HepG2 (cell line): Measurements from ENCODE around the gene DNAJB11. TPM values are rescaled to one million over a fixed set of nuclear protein-coding genes. Genes with fewer than 3 reads are reported as not detected.

Source experiments
- ATF7 ChIP-seq, 2 experiments: fragments of 450-650 bp in 1 of 2; sonication (generic) in 1 of 2; formaldehyde crosslinking in 1 of 2; IDR thresholded peaks; 2 replicates each; pipeline versions ENCODE4 v1.4.0 to v1.6.1; 2016 to 2020; ENCODE audit warnings: antibody characterized with exemption in 1 of 2, mild to moderate bottlenecking in 1 of 2, missing genetic modification reagents in 1 of 2
- CCDC6 ChIP-seq: sonication (generic); formaldehyde crosslinking; IDR thresholded peaks from 2 replicates; pipeline ENCODE4 v1.8.1; 2022; ENCODE audit warnings: mild to moderate bottlenecking, missing genetic modification reagents, moderate library complexity
- CREM ChIP-seq, 2 experiments: sonication (generic) in 1 of 2; formaldehyde crosslinking in 1 of 2; IDR thresholded peaks; 2 replicates each; pipeline versions ENCODE4 v1.4.0 to v1.6.1; 2016 to 2020; ENCODE audit warnings: antibody characterized with exemption in 1 of 2, mild to moderate bottlenecking in 1 of 2, missing genetic modification reagents in 1 of 2
- ESRRA ChIP-seq: sonication (generic); formaldehyde crosslinking; IDR thresholded peaks from 2 replicates; pipeline ENCODE4 v1.5.1; 2020; ENCODE audit warnings: mild to moderate bottlenecking, low read depth, missing genetic modification reagents
- FOXP1 ChIP-seq, 2 experiments: fragments of 450-650 bp in 1 of 2; IDR thresholded peaks; 2 replicates each; pipeline ENCODE4 v1.6.1; 2017 to 2018; ENCODE audit warnings: antibody characterized with exemption in 1 of 2
- HCFC1 ChIP-seq: fragments of 150-350 bp; IDR thresholded peaks from 2 replicates; pipeline ENCODE4 v1.6.1; 2014; ENCODE audit warnings: low read depth, low read length
- HMGA1 ChIP-seq: sonication (generic); formaldehyde crosslinking; conservative IDR thresholded peaks from 2 replicates; pipeline ENCODE4 v1.4.0; 2020; ENCODE audit warnings: missing genetic modification reagents
- HNRNPLL ChIP-seq: fragments of 200-400 bp; formaldehyde crosslinking; IDR thresholded peaks from 2 replicates; pipeline ENCODE4 v1.6.1; 2017; ENCODE audit warnings: mild to moderate bottlenecking, low read depth, low read length; ENCODE audit not compliant: poor library complexity, severe bottlenecking
- JUN ChIP-seq: sonication (generic); formaldehyde crosslinking; IDR thresholded peaks from 2 replicates; pipeline ENCODE4 v1.4.0; 2020; ENCODE audit warnings: mild to moderate bottlenecking, missing genetic modification reagents
- NAIF1 ChIP-seq: sonication (generic); formaldehyde crosslinking; IDR thresholded peaks from 2 replicates; pipeline ENCODE4 v1.5.0; 2020; ENCODE audit warnings: mild to moderate bottlenecking, missing genetic modification reagents, borderline replicate concordance
- PHF21A ChIP-seq: sonication (generic); formaldehyde crosslinking; IDR thresholded peaks from 2 replicates; pipeline ENCODE4 v1.5.0; 2020; ENCODE audit warnings: mild to moderate bottlenecking, missing genetic modification reagents
- RFX1 ChIP-seq: fragments of 450-650 bp; IDR thresholded peaks from 2 replicates; pipeline ENCODE4 v1.6.1; 2017
- SIX1 ChIP-seq: sonication (generic); formaldehyde crosslinking; IDR thresholded peaks from 2 replicates; pipeline ENCODE4 v1.4.0; 2020; ENCODE audit warnings: missing genetic modification reagents, borderline replicate concordance
- SNAPC2 ChIP-seq: sonication (generic); formaldehyde crosslinking; IDR thresholded peaks from 2 replicates; pipeline ENCODE4 v1.8.1; 2022; ENCODE audit warnings: mild to moderate bottlenecking, missing genetic modification reagents
- STAG1 ChIP-seq: sonication (generic); formaldehyde crosslinking; IDR thresholded peaks from 2 replicates; pipeline ENCODE4 v1.4.0; 2020; ENCODE audit warnings: missing genetic modification reagents
- TP53 ChIP-seq: sonication (generic); formaldehyde crosslinking; conservative IDR thresholded peaks from 2 replicates; pipeline ENCODE4 v1.4.0; 2020; ENCODE audit warnings: missing genetic modification reagents
- ZBTB1 ChIP-seq: sonication (generic); formaldehyde crosslinking; IDR thresholded peaks from 2 replicates; pipeline ENCODE4 v1.4.0; 2020; ENCODE audit warnings: missing genetic modification reagents, borderline replicate concordance
- ZBTB20 ChIP-seq: sonication (generic); formaldehyde crosslinking; IDR thresholded peaks from 2 replicates; pipeline ENCODE4 v1.8.1; 2023; ENCODE audit warnings: missing genetic modification reagents, low read depth, mild to moderate bottlenecking, borderline replicate concordance
- ZFYVE20 ChIP-seq: sonication (generic); formaldehyde crosslinking; IDR thresholded peaks from 2 replicates; pipeline ENCODE4 v1.8.0; 2023; ENCODE audit warnings: low read depth, mild to moderate bottlenecking, moderate library complexity, missing genetic modification reagents, borderline replicate concordance
- ZNF12 ChIP-seq: sonication (generic); formaldehyde crosslinking; IDR thresholded peaks from 2 replicates; pipeline ENCODE4 v1.5.0; 2020; ENCODE audit warnings: missing genetic modification reagents
- ZNF17 ChIP-seq: sonication (generic); formaldehyde crosslinking; IDR thresholded peaks from 2 replicates; pipeline ENCODE4 v1.5.0; 2020; ENCODE audit warnings: mild to moderate bottlenecking, missing genetic modification reagents
- ZNF264 ChIP-seq: sonication (generic); formaldehyde crosslinking; IDR thresholded peaks from 2 replicates; pipeline ENCODE4 v1.4.0; 2020; ENCODE audit warnings: missing genetic modification reagents
- ZNF616 ChIP-seq: sonication (generic); formaldehyde crosslinking; IDR thresholded peaks from 2 replicates; pipeline ENCODE4 v1.5.0; 2020; ENCODE audit warnings: low read depth, mild to moderate bottlenecking, missing genetic modification reagents
- ZNF660 ChIP-seq: sonication (generic); formaldehyde crosslinking; IDR thresholded peaks from 2 replicates; pipeline ENCODE4 v1.5.1; 2020; ENCODE audit warnings: mild to moderate bottlenecking, low read depth, missing genetic modification reagents, borderline replicate concordance
- ZNF878 ChIP-seq: sonication (generic); formaldehyde crosslinking; IDR thresholded peaks from 2 replicates; pipeline ENCODE4 v1.8.1; 2023; ENCODE audit warnings: mild to moderate bottlenecking, missing genetic modification reagents, moderate library complexity
- ZSCAN29 ChIP-seq: sonication (generic); formaldehyde crosslinking; conservative IDR thresholded peaks from 2 replicates; pipeline ENCODE4 v1.4.0; 2020; ENCODE audit warnings: mild to moderate bottlenecking, missing genetic modification reagents
- polyA plus RNA-seq, 8 experiments: library from polyadenylated mRNA; depleted of rRNA in 3 of 8; stranded (reverse) in 7 of 8; unstranded in 1 of 8; fragments of >200 nt; fragmentation: Illumina TruSeq in 4 of 8; extraction: Trizol in 4 of 8; gene quantifications; 2 replicates each; pipeline versions ENCODE4 v1.2.1 to v1.2.3, GENCODE V29; 2011 to 2016; ENCODE audit warnings: low read depth in 4 of 8, missing spikeins in 1 of 8, mixed read lengths in 1 of 8; ENCODE audit not compliant: insufficient read depth in 1 of 8
- total RNA-seq, 5 experiments: library from RNA; depleted of rRNA; stranded (reverse); fragments of >200 nt; fragmentation: Illumina TruSeq; extraction: Trizol; gene quantifications; 2 replicates each; pipeline ENCODE4 v1.2.3, GENCODE V29; 2016; ENCODE audit warnings: low read depth in 1 of 5
- TF ChIP-seq, protein P1 (sequence below): sonication (generic); formaldehyde crosslinking; IDR thresholded peaks from 2 replicates; pipeline ENCODE4 v1.4.0; 2020; ENCODE audit warnings: missing genetic modification reagents
- TF ChIP-seq, protein P2 (sequence below): sonication (generic); formaldehyde crosslinking; IDR thresholded peaks from 2 replicates; pipeline ENCODE4 v1.8.1; 2023; ENCODE audit warnings: mild to moderate bottlenecking, moderate library complexity, missing genetic modification reagents
- TF ChIP-seq, protein P3 (sequence below): sonication (generic); formaldehyde crosslinking; IDR thresholded peaks from 2 replicates; pipeline ENCODE4 v1.4.0; 2020; ENCODE audit warnings: missing genetic modification reagents

Gene DNAJB11
- total and polyA plus RNA-seq, 2 of the 13 experiments (the other 11 are each of a cell fraction or from before 2014, with no cell fraction given): 41.0 to 132 TPM

DNA sequence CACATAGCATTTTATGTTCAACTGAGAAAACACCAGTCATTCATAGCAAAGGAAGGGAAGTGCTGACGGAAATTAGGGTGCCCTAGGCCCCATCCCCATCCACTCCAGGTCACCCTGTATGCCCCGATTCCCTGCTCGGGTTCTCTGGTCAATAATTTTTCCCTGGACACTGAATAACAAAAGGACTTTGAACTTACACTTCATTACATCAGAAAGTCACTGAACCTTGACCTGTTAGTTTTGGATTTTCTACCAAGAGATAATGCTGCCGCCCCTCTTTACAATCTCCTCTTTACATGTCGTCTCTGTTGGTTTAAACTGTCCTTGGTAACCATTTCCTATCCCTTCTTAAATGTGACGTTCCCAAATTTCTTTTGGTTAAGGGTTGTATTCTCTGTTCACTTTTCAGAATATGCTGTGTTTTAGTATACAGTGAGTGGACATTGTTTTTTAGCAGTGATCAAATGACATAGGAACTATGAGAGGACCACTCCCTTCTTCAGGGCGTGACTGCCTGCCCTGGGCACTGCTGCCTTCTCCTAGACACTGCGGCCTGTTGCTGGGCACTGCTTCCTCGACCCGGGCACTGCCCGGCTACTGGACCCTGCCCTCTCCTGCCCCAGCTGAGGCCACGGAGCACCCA is 28.7 kb downstream of the DNAJB11 start (continued):
- TF ChIP-seq ZFYVE20 (no peak), ZNF12 (CRISPR knock-in tag) (no peak), HMGA1 (no peak), HCFC1 (no peak), ZSCAN29 (CRISPR knock-in tag) (peak; percentile 89), JUN (CRISPR knock-in tag) (peak; percentile 56; the same call in 1 of the 2 replicates), SIX1 (CRISPR knock-in tag) (peak; percentile 77; the same call in 1 of the 2 replicates), ZNF264 (CRISPR knock-in tag) (peak; percentile 80), ATF7 (IDR thresholded peaks at IDR 0.05) (peak; percentile 56; the same call in 1 of the 2 replicates), ATF7 (CRISPR knock-in tag; IDR thresholded peaks at IDR 0.05) (no peak; the same call in 1 of the 2 replicates), ZNF616 (no peak), FOXP1 (IDR thresholded peaks at IDR 0.05) (no peak), FOXP1 (CRISPR knock-in tag; IDR thresholded peaks at IDR 0.05) (peak; percentile 50), CCDC6 (CRISPR knock-in tag) (no peak), ZNF878 (no peak; the same call in none of the 2 replicates), ZNF17 (no peak), SNAPC2 (CRISPR knock-in tag) (no peak), NAIF1 (CRISPR knock-in tag) (0 out of 2 replicates have a peak, but pooled peaks have one; percentile 77), ZBTB1 (CRISPR knock-in tag) (no peak), ZBTB20 (CRISPR knock-in tag) (no peak), STAG1 (CRISPR knock-in tag) (no peak; the same call in 1 of the 2 replicates), PHF21A (CRISPR knock-in tag) (peak; percentile 95), RFX1 (no peak), TP53 (CRISPR knock-in tag) (no peak), ESRRA (CRISPR knock-in tag) (peak; percentile 61), CREM (IDR thresholded peaks at IDR 0.05) (peak; percentile 91), CREM (CRISPR knock-in tag; IDR thresholded peaks at IDR 0.05) (no peak), ZNF660 (no peak), HNRNPLL (no peak)
- TF ChIP-seq, protein P1, sequence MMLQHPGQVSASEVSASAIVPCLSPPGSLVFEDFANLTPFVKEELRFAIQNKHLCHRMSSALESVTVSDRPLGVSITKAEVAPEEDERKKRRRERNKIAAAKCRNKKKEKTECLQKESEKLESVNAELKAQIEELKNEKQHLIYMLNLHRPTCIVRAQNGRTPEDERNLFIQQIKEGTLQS (CRISPR knock-in tag): 0 out of 2 replicates have a peak, but pooled peaks have one; percentile 28
- TF ChIP-seq, protein P2, sequence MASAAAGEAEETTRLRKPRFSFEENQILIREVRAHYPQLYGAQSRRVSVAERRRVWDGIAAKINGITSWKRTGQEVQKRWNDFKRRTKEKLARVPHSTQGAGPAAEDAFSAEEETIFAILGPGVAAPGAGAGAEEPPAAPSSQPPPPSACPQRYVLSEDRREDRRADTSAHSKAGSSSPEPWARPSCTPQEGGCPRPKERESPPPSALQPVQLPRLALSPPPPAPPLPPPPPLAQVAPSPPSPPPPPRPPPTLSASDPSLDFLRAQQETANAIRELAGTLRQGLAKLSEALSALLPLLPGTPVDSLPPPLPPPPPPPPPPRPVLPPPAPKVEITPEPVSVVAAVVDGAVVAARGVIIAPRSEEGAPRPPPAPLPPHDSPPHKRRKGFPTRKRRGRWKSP (CRISPR knock-in tag): no peak
- TF ChIP-seq, protein P3, sequence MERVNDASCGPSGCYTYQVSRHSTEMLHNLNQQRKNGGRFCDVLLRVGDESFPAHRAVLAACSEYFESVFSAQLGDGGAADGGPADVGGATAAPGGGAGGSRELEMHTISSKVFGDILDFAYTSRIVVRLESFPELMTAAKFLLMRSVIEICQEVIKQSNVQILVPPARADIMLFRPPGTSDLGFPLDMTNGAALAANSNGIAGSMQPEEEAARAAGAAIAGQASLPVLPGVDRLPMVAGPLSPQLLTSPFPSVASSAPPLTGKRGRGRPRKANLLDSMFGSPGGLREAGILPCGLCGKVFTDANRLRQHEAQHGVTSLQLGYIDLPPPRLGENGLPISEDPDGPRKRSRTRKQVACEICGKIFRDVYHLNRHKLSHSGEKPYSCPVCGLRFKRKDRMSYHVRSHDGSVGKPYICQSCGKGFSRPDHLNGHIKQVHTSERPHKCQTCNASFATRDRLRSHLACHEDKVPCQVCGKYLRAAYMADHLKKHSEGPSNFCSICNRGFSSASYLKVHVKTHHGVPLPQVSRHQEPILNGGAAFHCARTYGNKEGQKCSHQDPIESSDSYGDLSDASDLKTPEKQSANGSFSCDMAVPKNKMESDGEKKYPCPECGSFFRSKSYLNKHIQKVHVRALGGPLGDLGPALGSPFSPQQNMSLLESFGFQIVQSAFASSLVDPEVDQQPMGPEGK (CRISPR knock-in tag): peak; percentile 48; the same call in 1 of the 2 replicates
